ENCODE data around the gene RND2. TPM values are rescaled to one million over a fixed set of nuclear protein-coding genes. Genes with fewer than 3 reads are reported as not detected.

RND2 gene
- total and polyA plus RNA-seq, 4 donors, result 0.25 to 1.3 (median 0.43) TPM

DNA sequence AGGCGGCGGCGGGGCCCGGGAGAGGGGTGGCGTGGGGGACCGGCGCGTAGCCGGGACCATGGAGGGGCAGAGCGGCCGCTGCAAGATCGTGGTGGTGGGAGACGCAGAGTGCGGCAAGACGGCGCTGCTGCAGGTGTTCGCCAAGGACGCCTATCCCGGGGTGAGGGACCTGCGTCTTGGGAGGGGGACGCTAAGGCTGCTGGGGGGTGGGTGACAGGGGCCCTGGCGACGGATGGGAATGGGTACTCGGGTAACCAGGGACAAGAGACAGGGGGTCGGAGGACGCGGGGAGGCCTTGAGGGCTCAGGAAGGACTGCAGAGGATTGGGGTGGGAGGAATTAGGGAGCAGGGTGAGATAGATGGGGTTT, 243 bp downstream of the RND2 start:
- ATAC-seq (ENCODE audit: insufficient read depth, low FRiP score), result no peak
- TF ChIP-seq CTCF (IDR thresholded peaks at IDR 0.05; ENCODE audit: control extremely low read depth, extremely low read depth), result no peak

DNA sequence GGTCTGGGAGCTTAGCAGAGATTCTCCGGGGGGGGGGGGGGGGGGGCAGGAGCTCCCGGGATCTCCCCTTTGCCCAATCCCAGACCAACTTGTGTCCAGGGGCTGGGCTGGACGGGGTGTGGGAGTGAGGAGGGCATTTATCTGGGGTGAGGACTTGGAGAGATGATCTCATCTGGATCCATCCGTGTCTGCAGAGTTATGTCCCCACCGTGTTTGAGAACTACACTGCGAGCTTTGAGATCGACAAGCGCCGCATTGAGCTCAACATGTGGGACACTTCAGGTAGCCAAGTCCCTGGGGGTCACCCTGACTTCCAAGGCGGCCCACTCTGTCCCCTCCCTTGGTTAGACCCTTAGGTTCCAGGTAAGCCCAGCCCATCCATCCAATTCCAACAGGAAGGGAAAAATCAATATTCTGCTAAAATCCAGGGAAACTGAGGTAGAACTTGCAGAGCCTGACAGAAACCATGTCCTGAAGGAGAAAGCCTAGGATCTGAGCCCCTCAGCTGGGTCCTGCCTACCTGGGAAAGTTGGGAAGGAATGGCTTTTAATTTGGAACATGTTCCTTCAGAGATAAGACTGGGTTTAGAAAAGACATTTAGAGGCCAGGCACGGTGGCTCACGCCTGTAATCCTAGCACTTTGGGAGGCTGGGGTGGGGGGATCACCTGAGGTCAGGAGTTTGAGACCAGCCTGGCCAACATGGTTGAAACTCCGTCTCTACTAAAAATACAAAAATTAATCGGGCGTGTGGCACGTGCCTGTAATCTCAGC, 921 bp downstream of the RND2 start:
- WGBS, 2 donors, result 72 to 76% methylated on average over 15 of the region's 16 CpGs
- no peak for DNase-seq
- no peak for TF ChIP-seq CTCF (IDR thresholded peaks at IDR 0.05; ENCODE audit: control extremely low read depth, extremely low read depth)
- H3K9ac ChIP-seq (ENCODE audit: insufficient read depth in 1 of 2, low read length in 2 of 2), result no peak overlapping the region
- no peak overlapping the region for H3K4me3 ChIP-seq
- no peaks in the 10 kb centered on the region for H3K9me3 ChIP-seq (ENCODE audit: control insufficient read depth in 4 of 4, insufficient read depth in 3 of 4, low read length in 3 of 4)
- no peak overlapping the region for H3K27ac ChIP-seq (ENCODE audit: low read depth in 1 of 2, low read length in 1 of 2)
- no peaks in the 10 kb centered on the region for H3K27me3 ChIP-seq (ENCODE audit: control insufficient read depth in 3 of 3, insufficient read depth in 3 of 3, low read length in 2 of 3)
- H3K4me1 ChIP-seq (ENCODE audit: control insufficient read depth in 5 of 5, insufficient read depth in 5 of 5, low read length in 5 of 5), result peaks cover 0 to 12% (median 3%) of the 10 kb centered on the region in 5 donors
- no peak for ATAC-seq (ENCODE audit: insufficient read depth, low FRiP score)
- H3K36me3 ChIP-seq (ENCODE audit: control insufficient read depth in 4 of 4, insufficient read depth in 4 of 4, low read length in 4 of 4), result no peaks in the 10 kb centered on the region

More for the DNA sequence above, 243 bp downstream of the RND2 start:
- Histone ChIP-seq H3K27ac (ENCODE audit: low read depth in 1 of 2, low read length in 1 of 2) (no peak overlapping the region), H3K4me3 (no peak overlapping the region), H3K9ac (ENCODE audit: insufficient read depth in 1 of 2, low read length in 2 of 2) (no peak overlapping the region), H3K9me3 (ENCODE audit: control insufficient read depth in 4 of 4, insufficient read depth in 3 of 4, low read length in 3 of 4) (no peaks in the 10 kb centered on the region), H3K36me3 (ENCODE audit: control insufficient read depth in 4 of 4, insufficient read depth in 4 of 4, low read length in 4 of 4) (no peaks in the 10 kb centered on the region), H3K4me1 (ENCODE audit: control insufficient read depth in 5 of 5, insufficient read depth in 5 of 5, low read length in 5 of 5) (peaks cover 0 to 14% (median 4%) of the 10 kb centered on the region in 5 donors), H3K27me3 (ENCODE audit: control insufficient read depth in 3 of 3, insufficient read depth in 3 of 3, low read length in 2 of 3) (no peaks in the 10 kb centered on the region)
- WGBS, 2 donors, result 7 to 8% methylated on average over 21 to 27 of the region's 27 CpGs
- DNase-seq, result peak in 1 of 3 donors; percentile 6

- H3K27me3 ChIP-seq (ENCODE audit: control insufficient read depth in 3 of 3, insufficient read depth in 3 of 3, low read length in 2 of 3), result no peaks in the 10 kb centered on the region
- H3K4me3 ChIP-seq, result no peak overlapping the region
- 79 to 85% methylated on average over 5 of the region's 5 CpGs for WGBS, 2 donors
- no peak for DNase-seq
- no peak for ATAC-seq (ENCODE audit: insufficient read depth, low FRiP score)
- no peaks in the 10 kb centered on the region for H3K9me3 ChIP-seq (ENCODE audit: control insufficient read depth in 4 of 4, insufficient read depth in 3 of 4, low read length in 3 of 4)
- H3K27ac ChIP-seq (ENCODE audit: low read depth in 1 of 2, low read length in 1 of 2), result no peak overlapping the region
- H3K9ac ChIP-seq (ENCODE audit: insufficient read depth in 1 of 2, low read length in 2 of 2), result no peak overlapping the region
- TF ChIP-seq CTCF (IDR thresholded peaks at IDR 0.05; ENCODE audit: control extremely low read depth, extremely low read depth), result no peak
- H3K4me1 ChIP-seq (ENCODE audit: control insufficient read depth in 5 of 5, insufficient read depth in 5 of 5, low read length in 5 of 5), result peaks cover 0 to 9% (median 2%) of the 10 kb centered on the region in 5 donors
- H3K36me3 ChIP-seq (ENCODE audit: control insufficient read depth in 4 of 4, insufficient read depth in 4 of 4, low read length in 4 of 4), result no peaks in the 10 kb centered on the region
Observed at GRCh38 chr17:43026595-43026994, 1.6 kb downstream of the RND2 start.

Measured in lung (tissue), 12 donors.